IPS-15b (cell line): ENCODE measurements around the gene VPS37C.

Source experiments
- H3K27me3 ChIP-seq: one replicate; pipeline ENCODE4 v1.6.1; 2013; ENCODE audit warnings: low read length; ENCODE audit not compliant: control insufficient read depth, insufficient read depth
- H3K36me3 ChIP-seq: one replicate; pipeline ENCODE4 v1.6.1; 2013; ENCODE audit warnings: low read length; ENCODE audit not compliant: control insufficient read depth, insufficient read depth
- H3K4me1 ChIP-seq: one replicate; pipeline ENCODE4 v1.6.1; 2013; ENCODE audit warnings: mild to moderate bottlenecking, low read length; ENCODE audit not compliant: control insufficient read depth, insufficient read depth
- H3K4me3 ChIP-seq: one replicate; pipeline ENCODE4 v1.5.1; 2013; ENCODE audit warnings: low read depth, low read length
- H3K9ac ChIP-seq: one replicate; pipeline ENCODE4 v1.6.1; 2013; ENCODE audit warnings: low read depth, mild to moderate bottlenecking, low read length
- H3K9me3 ChIP-seq: one replicate; pipeline ENCODE4 v1.6.1; 2013; ENCODE audit warnings: mild to moderate bottlenecking, low read length; ENCODE audit not compliant: control insufficient read depth, insufficient read depth

Gene VPS37C

DNA sequence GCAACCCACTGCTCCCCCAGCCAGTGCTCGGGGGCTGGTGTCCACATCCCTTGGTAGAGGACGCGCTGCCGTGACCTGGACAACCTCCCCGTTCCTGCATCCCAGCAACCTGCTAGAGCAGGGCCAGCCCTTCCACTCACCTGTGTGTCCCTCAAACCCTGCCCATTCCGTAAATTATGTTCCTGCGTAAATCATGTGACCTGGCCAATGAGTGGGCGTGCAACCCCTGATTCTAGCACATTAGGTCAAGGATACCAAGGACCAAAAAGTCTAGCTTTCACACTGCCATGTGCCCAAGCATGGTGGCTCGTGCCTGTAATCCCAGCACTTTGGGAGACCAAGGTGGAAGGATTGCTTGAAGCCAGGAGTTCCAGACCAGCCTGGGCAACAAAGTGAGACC, 33.2 kb downstream of the VPS37C start:
- Histone ChIP-seq H3K36me3 (peaks cover 3% of the 10 kb centered on the region), H3K4me1 (peaks cover 4% of the 10 kb centered on the region), H3K9ac (no peak overlapping the region), H3K27me3 (no peaks in the 10 kb centered on the region), H3K9me3 (no peaks in the 10 kb centered on the region), H3K4me3 (no peak overlapping the region)

GRCh38 chr11:61126256-61126655, 35.0 kb downstream of the VPS37C start:
- H3K4me1 ChIP-seq: peaks cover 4% of the 10 kb centered on the region

DNA sequence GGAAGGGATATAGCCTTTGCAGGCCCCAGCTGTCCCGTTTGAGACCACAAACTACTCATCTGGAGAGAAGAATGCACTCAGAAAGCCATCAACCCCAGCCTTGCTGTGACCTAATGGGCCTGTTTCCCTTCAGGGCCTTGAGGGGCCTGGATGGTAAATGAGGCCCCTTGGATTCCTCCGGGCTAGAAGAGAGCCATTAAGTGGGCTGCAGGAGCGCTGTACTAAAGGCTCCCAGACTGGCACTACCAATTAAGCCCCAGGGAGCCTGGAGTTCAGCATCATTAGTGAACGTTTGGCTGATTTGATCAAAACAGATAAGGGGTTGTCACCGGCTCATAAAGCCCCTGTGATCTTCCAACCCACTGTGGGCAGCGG, 35.9 kb downstream of the VPS37C start:
- Histone ChIP-seq H3K36me3 (peaks cover 3% of the 10 kb centered on the region), H3K9ac (no peak overlapping the region), H3K9me3 (no peaks in the 10 kb centered on the region), H3K4me3 (no peak overlapping the region), H3K4me1 (peaks cover 4% of the 10 kb centered on the region), H3K27me3 (no peaks in the 10 kb centered on the region)

More at GRCh38 chr11:61126256-61126655, 35.0 kb downstream of the VPS37C start:
- H3K9ac ChIP-seq: no peak overlapping the region
- no peak overlapping the region for H3K4me3 ChIP-seq
- peaks cover 3% of the 10 kb centered on the region for H3K36me3 ChIP-seq
- H3K9me3 ChIP-seq: no peaks in the 10 kb centered on the region
- H3K27me3 ChIP-seq: no peaks in the 10 kb centered on the region

GRCh38 chr11:61124574-61125309, 36.5 kb downstream of the VPS37C start:
- no peaks in the 10 kb centered on the region for H3K9me3 ChIP-seq
- H3K27me3 ChIP-seq: no peaks in the 10 kb centered on the region
- peaks cover 3% of the 10 kb centered on the region for H3K36me3 ChIP-seq
- H3K9ac ChIP-seq: no peak overlapping the region
- H3K4me3 ChIP-seq: no peak overlapping the region
- H3K4me1 ChIP-seq: peaks cover 4% of the 10 kb centered on the region

GRCh38 chr11:61123775-61124571, 37.3 kb downstream of the VPS37C start:
- Histone ChIP-seq H3K36me3 (peaks cover under 1% of the 10 kb centered on the region), H3K9ac (no peak overlapping the region), H3K4me1 (no peaks in the 10 kb centered on the region), H3K27me3 (no peaks in the 10 kb centered on the region), H3K9me3 (no peaks in the 10 kb centered on the region), H3K4me3 (no peak overlapping the region)

- Histone ChIP-seq H3K4me1 (no peaks in the 10 kb centered on the region), H3K27me3 (no peaks in the 10 kb centered on the region), H3K36me3 (no peaks in the 10 kb centered on the region)
These were observed 38.5 kb downstream of the VPS37C start for GRCh38 chr11:61122761-61123160.

DNA sequence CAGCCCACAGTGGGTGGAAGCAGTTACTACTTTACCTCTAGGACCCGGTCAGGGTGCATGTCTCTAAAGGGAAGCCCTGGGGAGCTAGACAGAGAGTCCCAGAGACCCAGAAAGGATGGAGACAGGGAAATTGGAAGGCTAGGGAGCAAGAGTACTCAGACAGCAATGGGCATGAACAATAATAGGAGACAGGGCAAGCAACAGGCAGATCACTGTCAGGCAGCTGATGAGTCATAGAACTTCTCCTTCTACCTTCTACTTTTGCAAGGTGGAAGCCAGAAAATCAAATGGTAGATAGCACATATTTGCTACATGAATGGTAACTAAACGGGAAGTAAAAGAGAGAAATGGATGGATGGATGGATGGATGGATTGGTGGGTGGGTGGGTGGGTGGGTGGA, 39.3 kb downstream of the VPS37C start:
- Histone ChIP-seq H3K9ac (no peak overlapping the region), H3K9me3 (no peaks in the 10 kb centered on the region), H3K36me3 (no peaks in the 10 kb centered on the region), H3K4me3 (no peak overlapping the region), H3K4me1 (no peaks in the 10 kb centered on the region), H3K27me3 (no peaks in the 10 kb centered on the region)

More at GRCh38 chr11:61122761-61123160, 38.5 kb downstream of the VPS37C start:
- H3K9me3 ChIP-seq: no peaks in the 10 kb centered on the region
- no peak overlapping the region for H3K4me3 ChIP-seq
- no peak overlapping the region for H3K9ac ChIP-seq

GRCh38 chr11:61121192-61121831, 39.9 kb downstream of the VPS37C start:
- Histone ChIP-seq H3K27me3 (no peaks in the 10 kb centered on the region), H3K9ac (no peak overlapping the region), H3K4me3 (no peak overlapping the region), H3K9me3 (no peaks in the 10 kb centered on the region), H3K4me1 (no peaks in the 10 kb centered on the region), H3K36me3 (no peaks in the 10 kb centered on the region)

DNA sequence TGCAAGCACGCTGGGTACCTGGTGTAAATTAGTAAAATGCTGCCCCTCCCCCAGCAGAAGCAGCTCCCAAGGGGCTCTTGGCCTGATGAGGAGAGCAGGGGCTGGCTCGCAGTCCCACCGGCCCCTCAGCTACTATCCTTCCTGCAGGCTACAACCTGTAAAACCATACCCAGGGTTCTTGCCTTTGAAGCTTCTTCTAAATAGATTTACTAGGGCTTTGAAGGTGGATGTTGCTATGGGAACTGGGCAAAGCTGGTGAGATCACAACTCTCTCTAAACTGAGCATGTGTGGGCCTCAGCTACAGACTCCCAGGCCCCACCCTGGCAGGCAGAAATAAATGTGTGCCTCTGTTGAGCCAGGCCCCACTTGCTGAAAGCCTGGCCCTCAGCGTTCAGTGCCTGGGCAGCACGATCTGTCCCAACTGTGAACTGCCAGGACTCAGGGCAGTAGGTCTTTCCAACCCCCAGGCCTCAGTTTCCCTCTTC, 40.5 kb downstream of the VPS37C start:
- Histone ChIP-seq H3K27me3 (no peaks in the 10 kb centered on the region), H3K4me3 (no peak overlapping the region)

DNA sequence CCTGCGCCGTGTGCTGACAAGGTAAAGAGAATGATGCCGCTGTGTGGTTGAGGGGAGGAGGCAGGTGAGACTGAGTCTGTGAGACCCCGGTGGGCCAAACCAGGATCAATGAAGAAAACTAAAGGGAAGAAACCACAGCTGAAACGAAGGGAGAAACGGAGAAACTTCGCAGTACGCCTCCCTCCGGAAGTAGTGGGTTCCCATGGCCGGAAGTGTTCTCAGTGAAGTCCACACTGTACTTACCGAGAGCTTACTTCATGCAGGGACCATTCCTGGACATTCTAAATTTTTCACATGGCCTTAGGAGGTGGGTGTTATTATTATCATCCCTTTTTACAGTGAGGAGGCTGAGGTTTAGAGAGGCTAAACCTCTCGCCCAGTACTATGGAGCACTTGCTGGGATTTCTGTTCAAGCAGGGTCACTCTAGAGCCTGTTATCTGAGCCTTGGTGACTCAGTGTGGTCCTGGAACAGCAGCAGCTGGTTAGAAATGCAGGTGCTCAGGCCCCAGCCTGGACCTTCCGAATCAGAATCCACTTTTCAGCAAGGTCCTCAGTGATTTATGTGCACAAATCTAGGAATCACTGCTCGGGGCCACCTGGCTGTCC, 41.0 kb downstream of the VPS37C start:
- no peaks in the 10 kb centered on the region for H3K27me3 ChIP-seq
- H3K4me3 ChIP-seq: no peak overlapping the region
- H3K4me1 ChIP-seq: no peaks in the 10 kb centered on the region
- H3K9ac ChIP-seq: no peak overlapping the region
- H3K9me3 ChIP-seq: no peaks in the 10 kb centered on the region
- H3K36me3 ChIP-seq: no peaks in the 10 kb centered on the region

More for the DNA sequence above, 40.5 kb downstream of the VPS37C start:
- H3K9ac ChIP-seq: no peak overlapping the region
- no peaks in the 10 kb centered on the region for H3K9me3 ChIP-seq
- no peaks in the 10 kb centered on the region for H3K4me1 ChIP-seq
- no peaks in the 10 kb centered on the region for H3K36me3 ChIP-seq

DNA sequence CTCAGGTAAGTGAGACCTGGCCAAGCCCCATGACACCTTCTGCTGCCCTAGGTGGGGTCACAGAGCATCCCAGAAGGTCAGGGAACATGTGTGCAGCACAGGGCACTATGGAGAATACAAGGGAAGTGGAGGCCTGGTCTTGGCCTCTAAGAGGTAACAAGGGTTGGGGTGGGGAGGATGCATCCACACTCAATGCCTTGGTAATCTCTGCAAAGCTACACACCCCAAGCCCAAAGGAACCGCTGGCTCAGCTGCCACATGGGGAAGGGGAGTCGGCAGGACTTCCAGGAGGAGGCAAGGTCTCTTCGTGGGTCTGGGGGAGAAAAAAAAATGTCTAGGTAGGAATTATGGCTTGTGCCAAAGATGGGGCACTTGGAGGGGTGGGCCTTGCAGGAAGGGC, 41.7 kb downstream of the VPS37C start:
- Histone ChIP-seq H3K4me1 (no peaks in the 10 kb centered on the region), H3K36me3 (no peaks in the 10 kb centered on the region), H3K27me3 (no peaks in the 10 kb centered on the region), H3K9me3 (no peaks in the 10 kb centered on the region), H3K9ac (no peak overlapping the region), H3K4me3 (no peak overlapping the region)
